Ecto neural progenitor cell (in vitro differentiated cells): ENCODE measurements around the gene SMIM35.
A peak's percentile ranks its signal among the peaks of the same experiment; 100 is the strongest.
"Not testable (repeated sequence)": the region's sequence is repeated elsewhere in the genome, so short reads cannot be mapped to it uniquely, and the experiment has no call there.

ENCODE experiments used
- DNase-seq: peaks from one replicate; pipeline ENCODE4 v3.0.0-alpha.2; 2018; ENCODE audit warnings: low spot score

SMIM35 gene

GRCh38 chr11:118080296-118080695 lies 6.5 kb downstream of the SMIM35 start:
- DNase-seq = no peak

- no peak for DNase-seq
Measured at GRCh38 chr11:118079491-118079890, 7.3 kb downstream of the SMIM35 start.

- peak; percentile 66 for DNase-seq
Measured at GRCh38 chr11:118078911-118079411, 7.8 kb downstream of the SMIM35 start.

GRCh38 chr11:118076754-118077281 lies 9.9 kb downstream of the SMIM35 start, which contains the start of gene TMPRSS4:
Gene TMPRSS4 (plus strand): TSS chr11:118077078. CDS start chr11:118077303, 225 bp downstream.
- no peak for DNase-seq

GRCh38 chr11:118074785-118075184 lies 12.0 kb downstream of the SMIM35 start:
- DNase-seq = no peak

- DNase-seq = no peak
Measured at GRCh38 chr11:118074091-118074685, 12.6 kb downstream of the SMIM35 start.

GRCh38 chr11:118073554-118073953 lies 13.2 kb downstream of the SMIM35 start:
- no peak for DNase-seq

GRCh38 chr11:118071416-118072030 lies 15.2 kb downstream of the SMIM35 start:
- no peak for DNase-seq

- no peak for DNase-seq
Measured at GRCh38 chr11:118068945-118069612, 17.7 kb downstream of the SMIM35 start.

GRCh38 chr11:118068206-118068944 lies 18.4 kb downstream of the SMIM35 start:
- peak; percentile 69 for DNase-seq

GRCh38 chr11:118067006-118067405 lies 19.8 kb downstream of the SMIM35 start:
- DNase-seq = no peak

GRCh38 chr11:118065384-118065783 lies 21.4 kb downstream of the SMIM35 start:
- DNase-seq = no peak

GRCh38 chr11:118064956-118065355 lies 21.8 kb downstream of the SMIM35 start:
- DNase-seq = no peak

- DNase-seq = not testable (repeated sequence)
Measured at GRCh38 chr11:118062631-118063030, 24.1 kb downstream of the SMIM35 start.

- DNase-seq = not testable (repeated sequence)
Measured at GRCh38 chr11:118062181-118062580, 24.6 kb downstream of the SMIM35 start.

- DNase-seq = no peak
Measured at GRCh38 chr11:118061586-118062125, 25.1 kb downstream of the SMIM35 start.

GRCh38 chr11:118060869-118061268 lies 25.9 kb downstream of the SMIM35 start:
- no peak for DNase-seq

- no peak for DNase-seq
Measured at GRCh38 chr11:118060081-118060661, 26.6 kb downstream of the SMIM35 start.

- no peak for DNase-seq
Measured at GRCh38 chr11:118059246-118059940, 27.4 kb downstream of the SMIM35 start.

GRCh38 chr11:118058311-118059245 lies 28.2 kb downstream of the SMIM35 start:
- DNase-seq = no peak
